GM18951 (cell line): ENCODE measurements around the gene POLE3.
"Not testable (repeated sequence)": the region's sequence is repeated elsewhere in the genome, so short reads cannot be mapped to it uniquely, and the experiment has no call there.

Source experiments
- POLR2A ChIP-seq: IDR thresholded peaks from 4 replicates; pipeline ENCODE4 v1.6.1; 2011; ENCODE audit warnings: mild to moderate bottlenecking; ENCODE audit not compliant: insufficient read length, insufficient read depth; ENCODE audit errors: extremely low read depth
- in situ Hi-C: fragments of 300-500 bp; cut with MboI; formaldehyde crosslinking; loops from one replicate; pipeline ENCODE4 v1.12.0; 2022; ENCODE audit warnings: low sequenced_read_pairs, mixed read lengths, inconsistent platforms; ENCODE audit not compliant: unreplicated experiment

POLE3 gene

GRCh38 chr9:113395000-113395861 lies 15.2 kb downstream of the POLE3 start:
- in situ Hi-C loops, result no loop called here
- TF ChIP-seq POLR2A, result no peak

GRCh38 chr9:113393281-113393680 lies 17.2 kb downstream of the POLE3 start:
- no peak for TF ChIP-seq POLR2A
- in situ Hi-C loops, result no loop called here

GRCh38 chr9:113391917-113392316 lies 18.6 kb downstream of the POLE3 start:
- no peak for TF ChIP-seq POLR2A
- in situ Hi-C loops, result no loop called here

- in situ Hi-C loops, result no loop called here
- TF ChIP-seq POLR2A, result no peak
Measured at GRCh38 chr9:113390192-113390960, 20.1 kb downstream of the POLE3 start.

- TF ChIP-seq POLR2A, result no peak
- in situ Hi-C loops, result no loop called here
Measured at GRCh38 chr9:113389451-113389850, 21.0 kb downstream of the POLE3 start.

GRCh38 chr9:113388833-113389232 lies 21.6 kb downstream of the POLE3 start:
- no peak for TF ChIP-seq POLR2A
- in situ Hi-C loops, result no loop called here

GRCh38 chr9:113387560-113388230 lies 22.8 kb downstream of the POLE3 start:
- TF ChIP-seq POLR2A, result no peak
- in situ Hi-C loops, result no loop called here

GRCh38 chr9:113386571-113387393 lies 23.7 kb downstream of the POLE3 start:
- in situ Hi-C loops, result no loop called here
- TF ChIP-seq POLR2A, result no peak

- in situ Hi-C loops, result no loop called here
- TF ChIP-seq POLR2A, result no peak
Measured at GRCh38 chr9:113381909-113382411, 28.5 kb downstream of the POLE3 start.

- in situ Hi-C loops, result not testable (repeated sequence)
Measured at GRCh38 chr9:113381441-113381840, 29.0 kb downstream of the POLE3 start.

- in situ Hi-C loops, result no loop called here
- TF ChIP-seq POLR2A, result no peak
Measured at GRCh38 chr9:113380869-113381378, 29.6 kb downstream of the POLE3 start.

- in situ Hi-C loops, result not testable (repeated sequence)
Measured at GRCh38 chr9:113379829-113380210, 30.7 kb downstream of the POLE3 start.

- in situ Hi-C loops, result not testable (repeated sequence)
Measured at GRCh38 chr9:113379094-113379828, 31.2 kb downstream of the POLE3 start.
